Measurements from ENCODE around the gene ANKRD33B. TPM values are rescaled to one million over a fixed set of nuclear protein-coding genes. Genes with fewer than 3 reads are reported as not detected.
"Not testable (repeated sequence)": the region's sequence is repeated elsewhere in the genome, so short reads cannot be mapped to it uniquely, and the experiment has no call there.

Gene ANKRD33B
- total RNA-seq, 1 experiment from 2014 or later: 6.9 TPM

DNA sequence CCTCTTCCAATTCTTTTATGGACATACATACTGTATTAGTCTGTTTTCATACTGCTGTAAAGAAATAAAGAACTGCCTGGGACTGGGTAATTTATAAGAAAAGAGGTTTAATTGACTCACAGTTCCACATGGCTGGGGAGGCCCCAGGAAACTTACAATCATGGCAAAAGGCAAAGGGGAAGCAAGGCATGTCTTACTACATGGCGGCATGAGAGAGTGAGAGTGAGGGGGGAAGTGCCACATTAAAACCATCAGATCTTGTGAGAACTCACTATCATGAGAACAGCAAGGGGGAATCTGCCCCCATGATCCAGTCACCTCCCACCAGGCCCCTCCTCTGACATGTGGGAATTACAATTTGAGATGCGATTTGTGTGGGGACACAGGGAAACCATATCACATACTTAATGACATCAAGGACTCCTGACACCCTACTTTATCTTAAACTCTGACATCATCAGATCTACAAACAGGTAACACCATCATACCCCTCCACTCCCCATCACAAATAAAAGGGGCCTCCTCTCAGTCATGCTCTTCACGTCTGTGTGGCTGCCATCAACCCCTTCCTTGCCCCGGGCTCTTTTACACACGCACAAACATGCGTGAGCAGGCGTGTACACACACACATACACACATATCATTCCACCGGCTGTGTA, 9.7 kb downstream of the ANKRD33B start:
- Histone ChIP-seq H3T11ph (ENCODE audit: low read length) (no peak overlapping the region), H2AK5ac (ENCODE audit: insufficient read length, low read length) (no peak overlapping the region), H2BK120ac (ENCODE audit: low read depth, low read length, poor library complexity, severe bottlenecking) (no peak overlapping the region), H3K4me1 (ENCODE audit: insufficient read depth, low read length) (peaks cover 3% of the 10 kb centered on the region; the same call in 1 of the 2 replicates), H3K4me2 (ENCODE audit: insufficient read depth, insufficient read length, low read length) (no peak overlapping the region), H4K20me1 (ENCODE audit: control insufficient read depth, insufficient read depth, insufficient read length) (no peaks in the 10 kb centered on the region), H4K8ac (replicated peaks; ENCODE audit: insufficient read length, low read depth, low read length) (no peak overlapping the region), H3K9ac (ENCODE audit: extremely low read depth, insufficient read length, low read length) (no peak overlapping the region), H4K91ac (ENCODE audit: insufficient read length, low read depth, low read length) (no peak overlapping the region), H3K27me3 (ENCODE audit: insufficient read depth, low read length) (no peaks in the 10 kb centered on the region), H3K4ac (ENCODE audit: low read depth, low read length) (no peak overlapping the region), H3K23ac (ENCODE audit: insufficient read length, low read depth, low read length) (no peak overlapping the region), H3K56ac (ENCODE audit: insufficient read length, low read depth, low read length) (no peak overlapping the region), H2BK12ac (ENCODE audit: insufficient read length, low read depth, low read length) (no peak overlapping the region), H2BK5ac (ENCODE audit: insufficient read length, low read length) (no peak overlapping the region), H3K79me2 (ENCODE audit: insufficient read depth, low read length) (no peaks in the 10 kb centered on the region), H2BK20ac (ENCODE audit: low read depth, low read length, poor library complexity, severe bottlenecking) (no peak overlapping the region), H2AFZ (ENCODE audit: low read length) (no peak overlapping the region), H2BK15ac (ENCODE audit: low read depth, low read length) (no peak overlapping the region), H3K9me3 (ENCODE audit: control insufficient read depth, low read depth, low read length) (no peaks in the 10 kb centered on the region), H3K14ac (ENCODE audit: insufficient read depth, low read length) (no peak overlapping the region), H3K23me2 (ENCODE audit: insufficient read length, low read depth, low read length, poor library complexity, severe bottlenecking) (no peaks in the 10 kb centered on the region), H3K27ac (ENCODE audit: insufficient read length, low read depth, low read length) (no peak overlapping the region), H4K5ac (ENCODE audit: insufficient read length, low read depth, low read length) (no peak overlapping the region), H3K18ac (ENCODE audit: insufficient read length, low read depth, low read length) (no peak overlapping the region), H3K79me1 (ENCODE audit: insufficient read depth, low read depth, low read length, poor library complexity, severe bottlenecking) (no peaks in the 10 kb centered on the region)
- H3K36me3 Mint-ChIP-seq (ENCODE audit: insufficient read depth in 1 of 3, low read depth in 3 of 3): no peaks in the 10 kb centered on the region; a peak in 1 of 7 replicates
- peaks cover 14% of the 10 kb centered on the region for H3K27me3 Mint-ChIP-seq (ENCODE audit: low read depth)
- DNase-seq: no peak
- peaks cover 3 to 10% of the 10 kb centered on the region in 2 experiments; a peak in 3 of 4 replicates for H3K4me1 Mint-ChIP-seq
- no peak for TF ChIP-seq CTCF (conservative IDR thresholded peaks at IDR 0.05)
- no peaks in the 10 kb centered on the region for H3K9me3 Mint-ChIP-seq
- H3K27ac Mint-ChIP-seq: no peak overlapping the region
- no peak overlapping the region for H3K4me3 Mint-ChIP-seq
- WGBS (ENCODE audit: extremely low coverage, insufficient read length, low lambda C conversion rate): no CpG with 5 or more reads among the region's 8 CpGs

- H3K79me1 ChIP-seq (ENCODE audit: insufficient read depth, low read depth, low read length, poor library complexity, severe bottlenecking); H3K56ac ChIP-seq (ENCODE audit: insufficient read length, low read depth, low read length): not testable (repeated sequence)
These were observed 11.0 kb downstream of the ANKRD33B start for GRCh38 chr5:10574879-10575278.

More at GRCh38 chr5:10574879-10575278, 11.0 kb downstream of the ANKRD33B start:
- not testable (repeated sequence) for DNase-seq; H2BK20ac ChIP-seq (ENCODE audit: low read depth, low read length, poor library complexity, severe bottlenecking); H4K5ac ChIP-seq (ENCODE audit: insufficient read length, low read depth, low read length); H3K79me2 ChIP-seq (ENCODE audit: insufficient read depth, low read length); H3K36me3 Mint-ChIP-seq (ENCODE audit: insufficient read depth in 1 of 3, low read depth in 3 of 3); H3K14ac ChIP-seq (ENCODE audit: insufficient read depth, low read length); H2BK120ac ChIP-seq (ENCODE audit: low read depth, low read length, poor library complexity, severe bottlenecking); H3K23ac ChIP-seq (ENCODE audit: insufficient read length, low read depth, low read length); H3K27ac Mint-ChIP-seq; H2AK5ac ChIP-seq (ENCODE audit: insufficient read length, low read length); H3K23me2 ChIP-seq (ENCODE audit: insufficient read length, low read depth, low read length, poor library complexity, severe bottlenecking); H3K4me1 ChIP-seq (ENCODE audit: insufficient read depth, low read length); H2BK12ac ChIP-seq (ENCODE audit: insufficient read length, low read depth, low read length); H3K4me1 Mint-ChIP-seq; H3K4ac ChIP-seq (ENCODE audit: low read depth, low read length); H4K20me1 ChIP-seq (ENCODE audit: control insufficient read depth, insufficient read depth, insufficient read length); H3K9me3 Mint-ChIP-seq; H3K9me3 ChIP-seq (ENCODE audit: control insufficient read depth, low read depth, low read length); H3K27ac ChIP-seq (ENCODE audit: insufficient read length, low read depth, low read length); H4K91ac ChIP-seq (ENCODE audit: insufficient read length, low read depth, low read length); H3K27me3 Mint-ChIP-seq (ENCODE audit: low read depth); H2BK5ac ChIP-seq (ENCODE audit: insufficient read length, low read length); H3K4me2 ChIP-seq (ENCODE audit: insufficient read depth, insufficient read length, low read length); H3T11ph ChIP-seq (ENCODE audit: low read length); H3K9ac ChIP-seq (ENCODE audit: extremely low read depth, insufficient read length, low read length); H2AFZ ChIP-seq (ENCODE audit: low read length); H4K8ac ChIP-seq (replicated peaks; ENCODE audit: insufficient read length, low read depth, low read length); H3K27me3 ChIP-seq (ENCODE audit: insufficient read depth, low read length); H3K4me3 Mint-ChIP-seq; H2BK15ac ChIP-seq (ENCODE audit: low read depth, low read length); H3K18ac ChIP-seq (ENCODE audit: insufficient read length, low read depth, low read length)
- no CpG with 5 or more reads among the region's 7 CpGs for WGBS (ENCODE audit: extremely low coverage, insufficient read length, low lambda C conversion rate)
